Measurements from ENCODE around the gene IL4.
"Not testable (repeated sequence)": the region's sequence is repeated elsewhere in the genome, so short reads cannot be mapped to it uniquely, and the experiment has no call there.

IL4 gene

DNA sequence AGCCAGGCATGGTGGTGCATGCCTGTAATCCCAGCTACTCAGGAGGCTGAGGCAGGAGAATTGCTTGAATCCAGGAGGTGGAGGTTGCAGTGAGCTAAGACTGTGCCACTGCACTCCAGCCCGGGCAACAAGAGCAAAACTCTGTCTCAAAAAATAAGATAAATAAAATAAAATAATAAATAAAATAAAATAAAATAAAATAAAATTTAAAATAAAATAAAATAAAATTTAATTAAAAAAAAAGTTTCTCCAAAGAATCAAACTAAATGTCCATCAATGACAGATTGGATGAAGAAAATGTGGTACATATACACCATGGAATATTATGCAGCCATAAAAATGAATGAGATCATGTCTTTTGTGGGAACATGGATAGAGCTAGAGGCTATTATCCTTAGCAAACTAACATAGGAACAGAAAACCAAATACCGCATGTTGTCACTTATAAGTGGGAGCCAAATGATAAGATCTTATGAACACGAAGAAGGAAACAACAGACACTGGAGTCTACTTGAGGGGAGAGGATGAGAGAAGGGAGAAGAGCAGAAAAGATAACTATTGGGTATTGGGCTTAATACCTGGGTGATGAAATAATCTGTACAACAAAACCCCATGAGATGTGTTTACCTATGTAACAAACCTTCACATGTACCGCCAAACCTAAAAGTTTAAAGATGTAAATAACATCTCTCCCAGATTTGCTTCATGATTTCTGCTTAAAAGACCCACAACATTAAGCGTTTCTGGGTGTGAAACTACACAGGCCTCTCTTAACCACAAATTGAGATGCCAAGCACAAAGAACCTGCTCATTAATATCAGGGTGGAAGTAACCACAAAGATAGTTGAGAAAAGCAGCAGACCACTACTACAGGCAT, 18.2 kb downstream of the IL4 start:
- not testable (repeated sequence) for DNase-seq

DNA sequence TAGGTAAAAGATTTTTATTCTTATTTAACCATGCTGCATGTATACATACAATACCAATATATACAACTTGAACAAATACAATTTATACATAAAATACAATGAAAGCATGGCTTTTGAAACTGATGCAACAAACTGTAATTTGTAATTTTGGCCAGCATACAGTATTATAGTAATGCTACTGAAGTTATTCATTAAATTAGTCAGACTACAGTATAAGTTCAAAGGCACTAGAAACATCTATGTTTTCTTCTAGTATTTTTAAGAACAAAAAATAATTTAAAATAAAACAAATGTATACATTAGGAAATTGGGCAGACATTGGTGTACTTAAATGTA, 18.8 kb downstream of the IL4 start:
- no peak for DNase-seq

DNA sequence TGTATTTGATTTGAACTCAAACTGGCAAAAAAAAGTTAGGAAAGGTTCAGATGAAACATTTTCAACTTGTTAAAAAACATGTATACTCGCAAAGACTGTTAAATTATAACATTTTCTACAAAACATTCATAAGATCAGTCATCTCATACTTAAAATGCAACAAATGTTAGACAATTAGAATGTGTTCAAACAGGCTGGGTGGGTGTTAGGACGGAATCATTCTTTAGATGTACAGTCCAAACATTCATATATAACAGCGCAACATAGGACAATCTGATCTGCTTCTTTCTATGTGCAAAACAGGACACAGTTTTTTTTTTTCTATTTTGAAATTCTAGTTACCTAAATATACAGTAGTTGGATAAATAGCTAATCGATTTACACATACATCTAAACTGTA, 22.2 kb downstream of the IL4 start:
- no peak for DNase-seq

DNA sequence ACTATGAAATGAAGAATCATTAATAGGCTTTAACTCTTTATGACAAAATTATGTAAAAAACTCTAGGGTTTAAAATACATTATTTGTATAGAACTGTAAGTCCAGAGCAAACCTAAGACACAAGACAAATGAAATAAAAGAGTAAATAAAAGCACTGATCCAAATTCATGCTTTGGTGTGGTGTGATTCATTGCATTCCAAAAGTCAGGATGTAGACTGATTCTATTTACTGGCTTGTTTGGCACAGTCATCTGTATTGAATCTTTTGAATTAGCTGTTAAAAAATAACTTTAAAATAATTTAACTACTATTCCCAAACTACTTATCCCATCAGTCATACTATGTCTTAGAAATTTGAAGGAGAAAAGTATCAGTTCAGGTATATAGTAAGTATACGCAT, 31.1 kb downstream of the IL4 start:
- no peak for DNase-seq

DNA sequence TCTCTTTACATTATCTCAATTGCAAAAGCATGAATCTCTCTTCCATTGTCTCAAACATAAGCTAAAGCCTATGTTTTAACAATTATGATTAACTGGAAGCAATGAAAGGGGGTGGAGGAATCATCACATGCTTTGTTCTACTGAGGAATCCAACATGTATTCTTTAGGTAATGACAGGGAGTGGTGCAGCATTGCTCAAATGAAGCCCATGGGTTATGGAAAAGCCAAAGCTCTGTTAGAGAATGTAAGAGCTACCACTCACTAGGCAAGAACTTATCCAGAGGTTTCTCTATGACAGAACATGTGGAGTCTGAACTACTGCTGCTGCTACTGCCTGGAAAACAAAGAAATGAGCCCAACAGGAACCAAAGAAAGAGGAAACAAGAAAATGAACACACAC, 34.9 kb downstream of the IL4 start:
- no peak for DNase-seq

DNA sequence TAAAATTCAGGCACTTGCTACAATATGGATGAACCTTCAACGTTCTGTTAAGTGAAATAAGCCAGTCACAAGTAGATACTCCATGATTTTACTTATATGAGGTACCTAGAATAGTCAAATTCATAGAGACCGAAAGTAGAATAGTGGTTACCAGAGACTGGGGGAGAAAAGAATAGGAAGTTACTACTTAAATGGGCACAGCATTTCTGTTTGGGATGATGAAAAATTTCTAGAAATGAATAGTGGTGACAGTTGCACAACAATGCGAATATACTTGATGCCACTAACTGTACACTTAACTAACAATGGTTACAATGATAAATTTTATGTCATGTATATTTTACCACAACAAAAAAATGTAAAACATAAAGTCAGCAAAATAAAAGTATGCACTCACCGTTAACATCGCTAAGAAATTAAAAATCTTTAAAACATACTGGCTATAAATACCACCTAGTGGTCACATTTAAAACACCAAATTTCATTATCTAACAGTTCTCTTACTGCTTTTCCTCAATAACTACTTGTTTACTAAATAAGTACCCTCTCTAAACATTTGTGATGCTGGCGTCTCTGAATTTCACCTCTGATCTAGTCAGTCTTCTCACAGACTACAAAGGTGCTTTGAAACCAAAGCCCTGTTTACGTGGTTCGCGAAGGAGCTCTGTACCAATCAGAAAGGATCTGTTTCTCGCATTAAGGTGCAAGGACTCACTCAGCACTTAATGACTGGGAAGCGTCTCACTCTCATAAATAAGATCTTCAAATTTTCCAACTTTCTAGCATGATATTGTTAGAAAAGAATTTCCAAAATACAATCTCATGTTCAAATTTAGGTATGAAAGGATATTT, 40.9 kb downstream of the IL4 start:
- no peak for DNase-seq

DNA sequence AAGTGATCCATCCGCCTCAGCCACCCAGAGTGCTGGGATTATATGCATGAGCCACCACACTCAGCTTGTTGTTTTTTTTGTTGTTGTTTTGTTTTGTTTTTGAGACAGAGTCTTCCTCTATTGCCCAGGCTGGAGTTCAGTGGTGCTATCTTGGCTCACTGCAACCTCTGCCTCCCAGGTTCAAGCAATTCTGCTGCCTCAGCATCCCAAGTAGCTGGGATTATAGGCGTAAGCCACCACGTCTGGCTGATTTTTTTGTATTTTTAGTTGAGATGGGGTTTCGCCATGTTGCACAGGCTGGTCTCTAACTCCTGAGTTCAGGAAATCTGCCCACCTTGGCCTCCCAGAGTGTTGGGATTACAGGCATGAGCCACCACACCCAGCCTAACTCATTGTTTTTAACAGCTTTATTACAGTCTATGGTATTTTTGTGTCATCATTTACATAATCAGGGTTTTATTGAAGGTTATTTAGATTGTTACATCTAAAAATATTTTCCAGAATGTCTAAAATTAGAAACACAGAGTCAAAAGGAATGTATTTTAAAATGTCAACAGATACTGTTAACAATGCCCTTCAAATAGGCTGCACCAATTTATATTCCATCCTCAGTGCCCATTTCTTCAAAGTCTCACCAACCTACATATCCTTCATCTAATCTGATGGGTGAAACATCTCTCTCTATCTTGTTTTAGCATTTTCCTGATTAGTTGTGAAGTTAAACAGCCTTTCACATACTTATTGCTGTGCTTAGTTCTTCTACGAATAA, 44.9 kb downstream of the IL4 start:
- DNase-seq, result no peak

DNA sequence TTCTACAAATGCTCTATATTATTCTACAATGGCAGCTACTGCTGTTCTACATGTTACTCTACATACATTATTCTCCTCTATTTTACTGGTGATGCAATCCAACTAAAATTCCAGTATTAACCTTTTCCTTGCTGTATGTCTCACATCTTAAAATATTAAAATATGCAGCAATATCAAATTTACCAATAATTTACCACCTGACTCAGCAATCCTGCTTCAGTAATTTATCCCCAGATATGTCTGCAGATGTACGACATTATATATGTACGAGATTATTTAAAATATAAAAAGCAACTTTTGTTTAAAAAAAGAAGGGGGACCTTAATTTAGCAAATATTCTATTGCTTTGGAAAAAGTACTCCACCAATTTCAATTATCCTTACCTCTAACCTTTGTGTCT, 52.0 kb downstream of the IL4 start:
- DNase-seq, result no peak

DNA sequence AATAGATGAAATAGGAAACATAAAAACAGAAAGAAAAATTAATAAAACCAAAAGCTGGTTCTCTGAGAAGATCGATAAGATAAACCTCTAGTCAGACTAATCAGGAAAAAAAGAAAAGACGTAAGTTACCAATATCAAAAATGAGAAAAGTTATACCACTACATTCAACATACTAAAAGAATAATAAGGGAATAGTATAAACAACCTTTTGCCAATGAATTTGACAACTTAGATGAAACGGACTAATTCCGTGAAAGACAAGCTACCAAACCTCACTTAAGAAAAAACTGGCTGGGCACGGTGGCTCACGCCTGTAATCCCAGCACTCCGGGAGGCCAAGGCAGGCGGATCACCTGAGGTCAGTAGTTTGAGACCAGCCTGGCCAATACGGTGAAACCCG, 56.1 kb downstream of the IL4 start:
- DNase-seq, result no peak
